Stomach (tissue), 9 donors: Measurements from ENCODE around the gene C14orf180. TPM values are rescaled to one million over a fixed set of nuclear protein-coding genes. Genes with fewer than 3 reads are reported as not detected.
A peak's percentile ranks its signal among the peaks of the same experiment; 100 is the strongest.

Source experiments
- DNase-seq, 2 donors: peaks; one replicate each; pipeline versions ENCODE4 v3.0.0 to v3.0.0-alpha.2; 2013 to 2019
- H3K27ac ChIP-seq, 5 donors: fragments of 200-600 bp in 4 of 5; sonication (generic) in 4 of 5; one replicate each; pipeline ENCODE4 v1.5.1; 2013 to 2019; ENCODE audit warnings: mild to moderate bottlenecking in 1 of 5, moderate library complexity in 1 of 5
- H3K27me3 ChIP-seq, 3 donors: fragments of 200-600 bp; sonication (generic); one replicate each; pipeline ENCODE4 v1.5.1; 2017 to 2019; ENCODE audit warnings: mixed run types in 1 of 3
- H3K36me3 ChIP-seq, 4 donors: fragments of 200-600 bp; sonication (generic); 1 replicate in 3 of 4; 2 replicates in 1 of 4; pipeline ENCODE4 v1.5.1; 2016 to 2019
- H3K4me1 ChIP-seq, 4 donors: fragments of 200-600 bp; sonication (generic); one replicate each; pipeline ENCODE4 v1.5.1; 2016 to 2019
- H3K4me3 ChIP-seq, 4 donors: fragments of 200-600 bp; sonication (generic) in 3 of 4; one replicate each; pipeline ENCODE4 v1.5.1; 2016 to 2019; ENCODE audit warnings: mild to moderate bottlenecking in 1 of 4
- H3K9me3 ChIP-seq, 4 donors: fragments of 200-600 bp; sonication (generic); one replicate each; pipeline ENCODE4 v1.5.1; 2016 to 2019
- CTCF ChIP-seq, 7 experiments: fragments of 450-650 bp in 4 of 7; fragments of 200-600 bp in 3 of 7; sonication (generic) in 3 of 7; IDR thresholded peaks; one replicate each; pipeline ENCODE4 v1.5.1; 2016 to 2019; ENCODE audit warnings: antibody characterized with exemption in 7 of 7, control low read depth in 2 of 7, mild to moderate bottlenecking in 1 of 7
- EP300 ChIP-seq: sonication (generic); formaldehyde crosslinking; IDR thresholded peaks from one replicate; pipeline ENCODE4 v1.6.1; 2017; ENCODE audit warnings: antibody characterized with exemption
- POLR2A ChIP-seq, 4 donors: fragments of 450-650 bp; IDR thresholded peaks; one replicate each; pipeline ENCODE4 v1.6.1; 2016; ENCODE audit warnings: antibody characterized with exemption in 4 of 4, control low read depth in 2 of 4, mild to moderate bottlenecking in 1 of 4, moderate library complexity in 1 of 4
- POLR2AphosphoS5 ChIP-seq, 3 donors: sonication (generic); formaldehyde crosslinking; IDR thresholded peaks; one replicate each; pipeline ENCODE4 v1.6.1; 2016; ENCODE audit warnings: antibody characterized with exemption in 3 of 3
- WGBS, 5 donors: extraction: QIAGEN DNeasy Blood & Tissue Kit in 3 of 5; methylation state at CpG; one replicate each; pipeline versions ENCODE4 v1.1.5 to v1.1.7; 2013 to 2018; 5-methylcytosine and 5-hydroxymethylcytosine counted together
- intact Hi-C: fragments of 100-400 bp; cut with DNase I; formaldehyde crosslinking; loops from one replicate; pipeline ENCODE4 v1.15.1; 2023; ENCODE audit warnings: low total_unique reads
- polyA plus RNA-seq, 3 donors: library from polyadenylated mRNA; stranded (reverse); fragments of 200-250 nt; gene quantifications; one replicate each; pipeline ENCODE4 v1.2.3, GENCODE V29; 2013
- total RNA-seq, 5 donors: library from RNA; depleted of rRNA; stranded (reverse); fragments of >200 nt; gene quantifications; one replicate each; pipeline versions ENCODE4 v1.1.0 to v1.2.3, GENCODE V29; 2014 to 2016
- donor health status: healthy with polysubstance abuse.
- donor health status: Bipolar disorder and iron deficiency.
- donor health status: healthy.

Gene C14orf180
- total and polyA plus RNA-seq, 8 donors: 0.31 to 3.8 (median 0.45) TPM; not detected in 1

- Histone ChIP-seq H3K4me3 (no peak overlapping the region), H3K27me3 (peaks cover 0 to 73% (median 5%) of the 10 kb centered on the region in 3 donors), H3K4me1 (no peaks in the 10 kb centered on the region), H3K36me3 (no peaks in the 10 kb centered on the region), H3K9me3 (no peaks in the 10 kb centered on the region), H3K27ac (no peak overlapping the region)
- 47 to 74% (median 63%) methylated on average over 11 to 26 of the region's 26 CpGs for WGBS, 5 donors
- no peak for TF ChIP-seq CTCF (IDR thresholded peaks at IDR 0.05)
- no peak for TF ChIP-seq POLR2AphosphoS5 (IDR thresholded peaks at IDR 0.05)
- DNase-seq: peak in 1 of 2 donors; percentile 84
- intact Hi-C loops: no loop called here
Observed at GRCh38 chr14:104554608-104555429, 24.7 kb upstream of the C14orf180 start.

DNA sequence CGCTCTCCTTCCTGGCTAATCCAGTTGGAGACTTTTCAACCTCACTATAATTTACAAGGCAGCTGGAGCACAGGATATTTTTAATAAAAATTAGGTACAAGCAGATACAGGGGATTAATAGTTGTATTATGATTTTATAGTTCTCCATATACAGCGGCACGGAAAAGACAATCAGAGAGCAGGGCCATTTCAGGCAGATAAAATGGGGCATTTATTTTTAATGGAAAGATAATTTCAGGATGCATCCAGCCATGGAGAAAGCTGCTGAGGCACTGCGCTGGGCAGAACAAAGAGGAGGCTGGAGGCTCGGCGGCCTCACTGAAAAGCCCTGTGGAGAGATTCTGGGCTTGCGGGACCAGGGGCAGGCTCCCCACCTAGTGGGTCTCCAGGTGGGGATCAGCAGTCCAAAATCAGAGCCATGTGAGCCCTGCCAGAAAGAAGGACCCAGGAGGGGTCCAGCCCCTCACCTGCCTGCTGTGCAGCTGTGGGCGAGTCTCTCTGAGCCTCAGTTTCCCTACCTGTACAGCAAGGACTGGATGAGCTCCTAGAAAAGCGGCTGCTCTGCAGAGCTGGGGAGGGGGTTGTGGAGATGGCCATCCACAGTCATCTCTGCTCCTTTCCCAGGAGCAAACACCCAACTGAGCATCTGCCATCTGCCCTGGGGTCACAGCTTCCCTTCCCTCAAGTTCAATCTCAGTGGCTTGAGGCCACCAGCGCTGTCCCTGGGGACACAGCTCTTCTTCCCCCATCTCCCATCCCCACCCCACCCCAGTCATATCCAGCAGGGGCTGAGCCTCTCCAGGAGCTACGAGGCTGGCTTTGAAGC is 23.9 kb upstream of the C14orf180 start:
- intact Hi-C loops: no loop called here
- Histone ChIP-seq H3K36me3 (no peaks in the 10 kb centered on the region), H3K4me3 (no peak overlapping the region), H3K9me3 (no peaks in the 10 kb centered on the region), H3K27ac (no peak overlapping the region), H3K4me1 (no peaks in the 10 kb centered on the region), H3K27me3 (peaks cover 0 to 68% (median 5%) of the 10 kb centered on the region in 3 donors)
- DNase-seq: no peak
- TF ChIP-seq POLR2A (IDR thresholded peaks at IDR 0.05) (no peak), EP300 (no peak), POLR2AphosphoS5 (IDR thresholded peaks at IDR 0.05) (no peak), CTCF (IDR thresholded peaks at IDR 0.05) (no peak)
- WGBS, 5 donors: 87 to 92% (median 87%) methylated on average over 9 to 11 of the region's 11 CpGs

DNA sequence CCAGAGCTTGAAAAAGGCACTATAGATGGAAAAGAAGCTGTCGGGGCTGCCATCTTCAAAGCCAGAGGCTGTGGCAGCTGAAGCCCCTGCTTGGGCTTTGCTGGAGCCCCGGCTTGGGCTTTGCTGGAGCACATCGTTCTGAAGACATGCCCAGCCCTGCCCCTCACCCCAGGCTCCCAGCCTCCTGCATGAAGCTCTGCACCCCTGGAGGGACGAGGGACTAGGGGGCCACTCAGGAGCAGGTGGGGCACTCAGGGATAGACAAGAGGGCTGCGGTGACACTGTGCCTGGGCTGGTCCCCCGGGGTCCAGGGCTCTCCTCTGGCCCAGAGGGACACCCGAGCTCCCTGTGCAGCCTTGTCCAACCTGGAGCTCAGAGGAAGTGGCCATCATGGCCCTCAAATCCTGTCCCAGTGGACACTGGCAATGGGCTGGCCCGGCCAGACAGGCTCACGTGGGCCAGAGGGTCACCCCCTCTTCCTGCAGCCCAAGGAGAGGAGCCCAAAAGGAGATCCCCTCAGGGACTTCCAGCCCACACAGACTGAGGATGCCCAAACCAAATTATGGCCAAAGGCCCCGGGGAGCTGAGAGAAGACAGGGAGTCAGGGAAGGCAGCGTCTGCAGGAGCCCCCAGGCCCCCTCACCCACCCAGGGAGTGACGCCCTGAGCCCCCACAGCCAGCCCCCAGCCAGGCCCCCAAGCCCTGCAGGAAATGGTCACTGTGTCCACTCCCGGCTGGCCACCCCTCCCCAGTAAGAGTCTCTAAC is 23.1 kb upstream of the C14orf180 start:
- TF ChIP-seq POLR2AphosphoS5 (IDR thresholded peaks at IDR 0.05): no peak
- no peak for TF ChIP-seq CTCF (IDR thresholded peaks at IDR 0.05)
- TF ChIP-seq EP300: no peak
- no peak for TF ChIP-seq POLR2A (IDR thresholded peaks at IDR 0.05)
- H3K4me1 ChIP-seq: no peaks in the 10 kb centered on the region
- H3K9me3 ChIP-seq: no peaks in the 10 kb centered on the region
- H3K36me3 ChIP-seq: no peaks in the 10 kb centered on the region
- 56 to 71% (median 67%) methylated on average over 3 to 13 of the region's 13 CpGs for WGBS, 5 donors
- peaks cover 0 to 74% (median 4%) of the 10 kb centered on the region in 3 donors for H3K27me3 ChIP-seq
- H3K27ac ChIP-seq: no peak overlapping the region
- intact Hi-C loops: no loop called here
- no peak overlapping the region for H3K4me3 ChIP-seq
- no peak for DNase-seq

DNA sequence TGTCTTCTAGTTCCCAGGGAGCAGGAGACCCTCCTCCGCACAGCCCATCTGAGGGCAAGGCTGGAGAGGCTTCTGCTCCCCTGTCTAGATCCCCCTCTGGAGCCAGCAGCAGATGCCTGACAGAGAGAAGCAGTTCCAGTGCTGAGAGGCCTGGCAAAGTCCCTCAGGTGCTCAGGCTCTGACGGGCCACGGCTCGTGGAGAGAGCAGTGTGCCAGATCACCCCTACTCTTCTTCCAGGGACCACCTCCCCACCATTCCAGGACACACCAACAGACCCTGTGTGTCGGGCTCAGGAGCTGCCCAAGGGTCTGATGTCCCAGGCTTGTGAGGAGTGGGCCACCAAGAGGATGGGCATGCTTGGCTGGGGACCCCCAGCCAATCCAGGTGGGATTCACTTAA is 22.5 kb upstream of the C14orf180 start:
- Histone ChIP-seq H3K4me3 (no peak overlapping the region), H3K4me1 (no peaks in the 10 kb centered on the region), H3K27ac (no peak overlapping the region), H3K9me3 (no peaks in the 10 kb centered on the region), H3K36me3 (no peaks in the 10 kb centered on the region), H3K27me3 (peaks cover 0 to 74% (median 0%) of the 10 kb centered on the region in 3 donors)
- intact Hi-C loops: no loop called here
- no peak for TF ChIP-seq POLR2AphosphoS5 (IDR thresholded peaks at IDR 0.05)
- TF ChIP-seq EP300: no peak
- TF ChIP-seq CTCF (IDR thresholded peaks at IDR 0.05): no peak
- TF ChIP-seq POLR2A (IDR thresholded peaks at IDR 0.05): no peak
- 82 to 97% (median 94%) methylated on average over 3 to 5 of the region's 5 CpGs for WGBS, 5 donors
- DNase-seq: no peak
